Ishikawa (cell line): ENCODE results near the gene SUDS3.

Source experiments
- CEBPB ChIP-seq: IDR thresholded peaks from 2 replicates; pipeline ENCODE4 v1.6.1; 2012
- EGR1 ChIP-seq: IDR thresholded peaks from 2 replicates; pipeline ENCODE4 v1.6.1; 2012
- EP300 ChIP-seq: IDR thresholded peaks from 2 replicates; pipeline ENCODE4 v1.6.1; 2012; ENCODE audit warnings: borderline replicate concordance
- FOXM1 ChIP-seq: IDR thresholded peaks from 2 replicates; pipeline ENCODE4 v1.6.1; 2012; ENCODE audit warnings: low read depth, borderline replicate concordance
- MAX ChIP-seq: IDR thresholded peaks from 2 replicates; pipeline ENCODE4 v1.6.1; 2012
- REST ChIP-seq: IDR thresholded peaks from 2 replicates; pipeline ENCODE4 v1.6.1; 2012; ENCODE audit warnings: low read depth, mild to moderate bottlenecking
- TAF1 ChIP-seq: IDR thresholded peaks from 2 replicates; pipeline ENCODE4 v1.6.1; 2012; ENCODE audit warnings: low read depth, mild to moderate bottlenecking
- TCF12 ChIP-seq: IDR thresholded peaks from 2 replicates; pipeline ENCODE4 v1.6.1; 2012; ENCODE audit warnings: low read depth

DNA sequence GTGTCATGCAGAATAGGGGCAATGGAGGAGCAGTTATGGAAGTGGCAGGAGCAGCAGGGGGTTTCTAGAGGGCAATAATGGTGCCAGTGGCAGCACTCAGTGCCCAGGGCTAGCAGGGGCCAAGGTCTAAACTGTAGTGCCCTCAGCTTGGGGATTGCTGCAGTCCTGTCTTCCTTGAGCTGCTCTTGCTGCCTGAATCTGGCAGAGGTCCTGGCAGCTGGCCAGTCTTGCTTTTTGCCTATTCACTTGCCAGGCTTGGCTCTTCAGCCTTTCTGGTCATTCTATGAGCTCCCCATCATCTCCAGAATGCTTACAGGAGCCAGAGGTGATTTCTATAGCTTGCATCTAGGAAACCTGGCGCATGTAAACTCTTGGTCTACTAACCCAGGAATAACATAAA is 72.0 kb downstream of the SUDS3 start:
- TF ChIP-seq TCF12 = no peak
- TF ChIP-seq TAF1 = no peak
- no peak for TF ChIP-seq FOXM1
- TF ChIP-seq EGR1 = no peak
- TF ChIP-seq CEBPB = no peak
- TF ChIP-seq EP300 = no peak
- no peak for TF ChIP-seq MAX
- TF ChIP-seq REST = no peak
